ENCODE data around the gene HERPUD2.

Gene HERPUD2, protein sequence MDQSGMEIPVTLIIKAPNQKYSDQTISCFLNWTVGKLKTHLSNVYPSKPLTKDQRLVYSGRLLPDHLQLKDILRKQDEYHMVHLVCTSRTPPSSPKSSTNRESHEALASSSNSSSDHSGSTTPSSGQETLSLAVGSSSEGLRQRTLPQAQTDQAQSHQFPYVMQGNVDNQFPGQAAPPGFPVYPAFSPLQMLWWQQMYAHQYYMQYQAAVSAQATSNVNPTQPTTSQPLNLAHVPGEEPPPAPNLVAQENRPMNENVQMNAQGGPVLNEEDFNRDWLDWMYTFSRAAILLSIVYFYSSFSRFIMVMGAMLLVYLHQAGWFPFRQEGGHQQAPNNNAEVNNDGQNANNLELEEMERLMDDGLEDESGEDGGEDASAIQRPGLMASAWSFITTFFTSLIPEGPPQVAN

DNA sequence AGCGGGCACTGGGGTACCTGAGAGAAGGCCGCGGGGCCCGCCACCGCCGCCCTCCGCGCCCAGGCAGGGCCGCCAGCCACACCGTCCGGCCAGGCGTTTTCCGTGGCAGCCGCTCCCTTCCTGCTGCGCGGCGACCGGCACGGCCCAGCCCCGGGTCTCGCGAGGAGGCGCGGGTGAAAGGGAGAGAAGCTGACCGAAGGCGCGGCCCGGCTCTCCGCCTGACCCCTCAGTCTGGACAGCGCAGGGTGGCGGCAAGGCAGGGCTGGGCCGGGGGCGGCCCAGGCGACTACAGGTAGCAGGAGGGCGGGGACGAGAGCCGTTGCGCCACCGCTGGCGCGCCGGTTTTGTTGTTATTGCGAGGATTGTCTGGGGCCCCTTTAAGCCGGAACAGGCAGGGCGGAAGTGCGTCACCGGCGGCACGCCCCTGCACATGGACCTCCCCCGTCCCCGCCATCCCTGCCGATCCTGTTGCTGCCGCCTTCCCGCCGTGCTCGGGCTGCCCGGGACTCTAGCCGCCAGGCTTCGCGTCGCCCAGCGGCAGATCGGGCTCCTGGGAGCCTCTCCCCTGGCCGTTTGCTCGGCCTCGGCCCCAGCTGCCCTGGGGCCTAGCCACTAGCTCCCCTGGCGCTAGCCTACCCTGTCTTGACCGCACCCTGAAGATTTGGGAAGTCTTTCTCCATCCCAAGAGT is at the start of gene HERPUD2:
TSS of gene HERPUD2 (minus strand) at position 352 of the 689 bp plus-strand sequence. CDS start 805 bp downstream, outside the sequence.
- DNase-seq, result peak; percentile 84 to 88

DNA sequence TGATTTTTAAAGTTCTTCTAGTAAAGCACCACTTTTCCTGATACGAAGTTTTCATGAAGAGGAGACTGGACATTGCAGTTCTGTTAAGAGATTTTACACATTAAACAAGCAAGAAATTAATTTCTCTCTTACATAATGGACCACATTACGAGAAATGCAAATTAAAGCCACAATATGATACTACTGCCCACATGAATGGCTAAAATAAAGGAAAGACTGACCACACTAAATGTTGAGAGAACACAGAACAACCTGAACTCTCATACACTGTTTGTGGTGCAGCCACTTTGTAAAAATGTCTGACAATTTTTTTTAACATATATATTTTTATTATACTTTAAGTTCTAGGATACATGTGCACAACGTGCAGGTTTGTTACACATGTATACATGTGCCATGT is 44.0 kb upstream of the HERPUD2 start:
- no peak for DNase-seq

DNA sequence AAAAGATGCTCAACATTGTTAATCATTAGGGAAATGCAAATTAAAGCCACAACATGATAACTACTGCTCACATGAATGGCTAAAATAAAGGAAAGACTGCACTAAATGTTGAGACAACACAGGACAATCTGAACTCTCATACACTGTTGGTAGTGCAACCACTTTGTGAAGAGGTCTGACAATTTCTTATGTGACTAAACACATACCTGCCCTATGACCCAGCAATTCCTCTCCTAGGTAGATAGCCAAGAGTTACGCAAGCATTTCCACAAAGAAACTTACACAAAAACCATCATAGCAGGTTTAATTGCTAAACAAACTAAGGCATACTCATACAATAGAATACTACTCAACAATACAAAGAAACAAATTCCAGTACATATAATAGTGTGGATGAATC is 41.8 kb upstream of the HERPUD2 start:
- DNase-seq, result no peak

DNA sequence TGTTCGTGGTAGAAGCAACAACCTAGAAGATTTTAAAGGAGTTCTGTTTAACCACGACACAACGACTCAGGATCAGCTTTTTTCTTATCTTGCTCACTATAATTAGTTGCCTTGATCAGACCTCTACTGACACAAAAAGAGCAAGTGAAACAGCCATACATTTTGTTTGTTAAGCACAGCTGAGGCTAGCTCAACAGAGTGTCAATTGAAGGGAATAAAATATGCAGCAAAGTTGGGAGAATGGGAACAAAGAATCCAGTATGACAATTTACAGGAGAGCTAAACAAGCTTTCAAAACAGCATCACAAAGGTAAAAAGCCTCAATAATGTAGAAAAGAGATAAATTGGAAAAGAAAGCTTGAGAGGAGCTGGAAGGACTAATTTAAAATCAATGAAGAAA is 40.5 kb upstream of the HERPUD2 start:
- DNase-seq, result no peak

DNA sequence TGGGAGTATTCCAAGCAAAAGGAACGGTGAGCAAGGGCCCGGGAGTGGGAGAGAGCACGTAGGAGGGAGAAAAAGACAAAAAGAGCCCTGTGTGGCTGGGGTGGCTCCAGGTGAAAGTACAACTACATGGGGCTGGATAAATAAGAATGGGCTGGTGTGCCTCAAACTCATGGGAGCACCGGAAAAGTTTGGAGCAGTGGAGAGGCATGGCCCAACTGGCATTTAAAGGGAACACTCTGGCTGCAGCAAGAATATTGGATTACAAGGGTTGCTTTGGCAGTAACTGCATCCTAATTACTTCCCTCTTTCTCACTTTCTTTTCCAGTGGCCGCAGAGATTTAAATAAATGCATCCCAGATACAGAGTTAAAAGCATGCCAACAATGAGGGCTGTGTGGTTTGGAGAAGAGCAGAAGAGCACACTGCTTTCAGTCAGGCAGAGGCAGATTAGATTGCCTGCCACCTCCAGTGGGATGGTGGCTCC is 39.1 kb upstream of the HERPUD2 start:
- no peak for DNase-seq

DNA sequence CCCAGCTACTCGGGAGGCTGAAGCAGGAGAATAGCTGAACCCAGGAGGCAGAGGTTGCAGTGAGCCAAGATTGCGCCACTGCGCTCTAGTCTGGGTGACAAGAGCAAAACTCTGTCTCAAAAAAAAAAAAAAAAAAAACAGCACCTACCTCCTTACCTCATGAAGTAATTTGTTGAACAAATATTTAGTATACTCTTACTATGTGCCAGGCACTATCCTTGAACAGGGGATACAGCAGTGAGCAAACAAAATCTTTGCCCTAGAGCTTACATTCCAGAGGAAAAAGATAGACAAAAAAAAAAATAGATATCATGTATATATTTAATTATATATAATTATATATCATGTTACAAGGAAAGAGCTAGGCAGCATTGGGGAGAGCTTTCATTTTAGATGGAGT is 36.4 kb upstream of the HERPUD2 start:
- DNase-seq, result no peak

DNA sequence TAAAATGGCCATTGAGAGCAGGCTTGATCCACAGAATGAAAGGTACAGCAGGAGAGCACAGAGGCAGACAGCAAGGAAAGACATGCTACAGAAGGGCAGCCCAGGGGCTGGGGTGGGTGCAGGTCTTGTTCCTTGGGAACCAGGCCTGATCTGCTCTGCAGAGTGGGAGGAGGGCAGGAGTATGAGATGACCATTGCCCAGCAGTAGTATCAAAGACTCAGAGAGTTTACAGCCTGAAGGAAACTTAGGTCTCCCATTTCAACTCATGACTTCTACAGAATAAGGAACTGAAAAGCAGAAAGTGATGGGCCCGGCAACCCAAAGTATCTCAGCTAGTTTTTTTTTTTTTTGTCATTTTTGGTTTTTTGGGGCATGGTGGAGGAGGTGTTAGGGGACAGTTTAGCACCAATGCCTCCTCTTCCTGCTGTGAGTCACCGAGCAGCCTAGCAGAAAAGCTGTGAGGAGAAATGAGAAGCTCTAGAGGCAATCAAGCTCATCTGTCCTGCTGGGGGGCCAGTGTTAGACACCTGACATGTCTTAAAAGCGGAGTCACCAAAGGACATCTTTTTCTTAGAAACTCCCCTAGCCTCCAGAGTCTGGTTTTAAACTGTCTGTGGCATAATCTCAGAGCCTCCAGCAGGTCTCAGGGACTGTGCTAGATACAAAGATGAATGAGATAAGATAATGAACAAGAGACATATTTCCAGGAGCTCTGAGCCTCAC is 34.3 kb upstream of the HERPUD2 start:
- DNase-seq, result peak; percentile 40 to 52

DNA sequence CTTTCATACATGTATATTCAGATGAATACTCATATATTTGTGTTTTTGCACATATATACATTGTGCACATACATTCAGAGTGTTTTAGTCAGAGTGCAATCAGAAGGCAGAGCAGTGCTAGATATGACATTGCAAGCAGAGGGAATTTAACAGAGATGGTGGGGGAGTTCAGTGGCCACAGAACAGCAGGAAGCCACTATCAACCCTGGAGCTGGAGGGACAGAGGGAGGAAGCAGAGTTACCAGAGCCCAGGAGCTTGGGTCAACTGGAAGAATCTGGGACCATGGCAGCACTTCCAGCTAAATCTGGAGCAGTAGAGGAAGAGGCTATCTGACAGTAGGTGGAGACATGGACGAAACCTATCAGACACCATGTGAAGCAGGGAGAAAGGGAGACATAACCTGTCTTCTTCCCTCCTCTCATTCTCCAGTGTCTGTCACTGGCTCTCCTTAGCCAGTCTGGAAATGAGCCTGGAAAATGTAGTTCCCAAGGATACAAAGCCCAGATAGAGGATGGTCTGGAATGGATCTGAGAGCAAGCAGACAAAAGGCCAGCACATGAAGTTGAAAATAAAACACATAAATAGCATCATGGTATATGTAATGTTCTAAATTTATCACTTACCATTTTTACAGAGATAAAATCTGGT is 33.6 kb upstream of the HERPUD2 start:
- no peak for DNase-seq

DNA sequence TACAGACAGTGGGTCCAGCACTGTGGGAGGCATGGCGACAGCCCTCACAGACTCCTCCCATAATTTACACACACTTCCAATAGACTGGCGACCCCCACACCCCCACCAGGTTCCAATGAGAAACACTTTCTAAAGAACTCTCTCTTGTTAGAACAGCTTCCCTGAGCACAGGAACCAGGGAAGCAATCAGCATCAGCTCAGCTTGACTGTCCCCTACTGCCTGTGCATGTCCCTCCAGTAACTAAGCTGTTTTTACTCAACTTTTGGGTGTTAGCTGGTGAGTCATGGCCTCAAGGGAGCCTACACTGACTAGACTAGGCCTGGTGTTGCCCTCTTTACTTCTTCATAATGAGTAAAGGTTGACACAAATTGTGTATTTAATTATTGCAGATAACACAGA is 32.6 kb upstream of the HERPUD2 start:
- peak; percentile 56 to 79 for DNase-seq

DNA sequence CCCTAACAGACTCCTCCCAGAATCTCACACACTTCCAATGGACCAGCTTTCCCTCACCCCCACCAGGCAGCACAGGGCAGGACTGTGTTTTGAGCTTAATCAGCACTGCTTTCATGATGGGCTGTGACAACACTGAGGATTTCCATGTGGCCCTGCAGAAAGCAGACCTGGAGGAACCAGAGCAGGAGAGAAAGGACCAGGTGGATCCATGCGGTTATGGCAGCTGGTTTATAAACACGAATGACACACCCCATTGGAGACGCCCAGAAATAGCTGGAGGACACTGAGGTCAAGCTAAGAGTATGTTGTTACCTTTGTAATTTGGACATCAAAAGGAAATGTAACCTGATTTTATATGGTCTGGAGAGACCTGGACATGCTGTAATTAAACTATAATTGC is 31.7 kb upstream of the HERPUD2 start:
- DNase-seq, result no peak

DNA sequence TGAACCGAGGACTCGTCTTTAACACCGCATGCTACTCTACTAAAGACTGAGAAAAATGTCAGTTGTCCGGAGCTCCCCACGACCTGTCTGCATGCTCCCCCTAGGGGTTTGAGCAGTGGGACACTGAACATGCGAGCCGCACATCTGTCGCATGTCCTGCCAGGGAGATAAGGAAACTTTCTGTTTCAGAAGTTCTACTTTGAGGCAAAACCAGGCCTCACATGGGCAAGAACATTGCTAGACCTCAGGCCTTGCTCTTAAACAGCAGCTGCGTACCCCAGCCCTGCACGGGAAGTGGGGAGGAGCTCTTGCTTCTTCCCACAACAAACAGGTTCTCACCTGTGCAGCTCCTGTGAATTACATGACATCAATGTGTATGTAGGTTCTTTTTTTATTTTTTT is 30.3 kb upstream of the HERPUD2 start:
- no peak for DNase-seq

DNA sequence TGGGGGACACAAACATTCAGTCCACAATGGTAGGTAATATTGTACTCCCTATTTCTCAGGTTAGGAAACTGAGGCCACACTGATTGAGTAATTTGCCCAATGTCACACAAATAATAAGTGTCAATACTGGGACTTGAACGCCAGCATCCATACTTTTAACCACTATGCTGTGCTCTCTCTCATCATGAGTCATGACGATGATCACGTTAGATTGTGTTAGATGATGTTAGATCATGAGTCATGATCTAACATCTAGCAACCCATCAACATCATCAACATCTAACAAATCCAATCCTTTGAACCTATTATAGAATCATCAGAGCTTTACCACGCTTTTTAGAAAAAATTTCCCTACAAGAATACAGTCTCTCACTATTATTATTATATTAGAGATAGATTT is 28.1 kb upstream of the HERPUD2 start:
- no peak for DNase-seq

DNA sequence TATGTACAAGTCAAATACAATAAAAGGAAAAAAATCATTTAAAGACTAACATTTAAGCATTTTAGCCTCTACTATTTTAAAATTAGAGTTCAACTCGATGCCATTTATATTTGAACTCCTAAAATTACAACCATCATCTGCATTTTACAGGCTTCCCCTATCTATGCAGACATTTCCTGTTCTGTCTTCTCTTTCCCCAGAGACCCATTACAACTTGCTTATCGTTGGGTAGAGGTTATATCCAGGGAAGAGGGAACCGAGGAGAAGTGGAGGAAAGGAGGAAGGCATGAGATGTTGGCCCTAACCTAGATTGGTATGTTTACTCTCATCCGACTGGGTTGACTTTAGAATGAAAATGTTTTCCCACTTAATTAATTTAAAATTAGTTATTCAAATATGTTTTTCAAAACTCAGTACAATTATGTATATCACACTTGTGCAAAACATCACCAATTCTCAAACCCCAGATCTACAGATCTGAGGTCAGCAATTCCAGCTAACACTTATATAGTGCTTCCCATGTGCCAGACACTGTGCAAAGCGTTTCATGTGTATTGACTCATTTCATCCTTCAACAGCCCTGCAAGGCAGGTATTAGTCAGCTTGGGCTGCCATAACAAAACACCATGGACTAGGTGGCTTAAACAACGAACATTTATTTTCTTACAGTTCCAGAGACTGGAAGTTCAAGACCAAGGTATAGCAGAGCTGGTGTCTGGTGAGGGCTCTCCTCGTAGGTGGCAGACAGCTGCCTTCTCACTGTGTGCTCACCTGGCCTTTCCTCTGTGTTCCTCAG is 27.3 kb upstream of the HERPUD2 start:
- no peak for DNase-seq

DNA sequence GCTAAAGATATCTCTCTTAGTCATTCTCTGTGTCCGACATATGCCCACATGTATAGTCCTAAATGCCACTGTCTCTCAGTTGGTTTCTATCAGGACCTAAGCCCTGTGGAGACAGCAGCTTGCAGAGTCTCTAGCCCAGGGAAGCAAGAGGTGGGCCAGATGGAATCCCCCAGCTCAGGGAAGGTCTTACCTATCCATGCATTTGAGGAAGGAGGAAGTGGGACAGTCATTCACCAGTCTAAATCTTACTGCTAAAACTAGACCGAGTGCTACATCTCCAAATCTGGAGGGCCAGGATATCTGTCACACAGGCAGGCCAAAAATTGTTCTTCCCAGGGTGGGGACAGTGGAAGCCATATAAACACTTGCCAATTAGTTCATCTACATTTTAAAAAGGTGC is 26.4 kb upstream of the HERPUD2 start:
- DNase-seq, result no peak

DNA sequence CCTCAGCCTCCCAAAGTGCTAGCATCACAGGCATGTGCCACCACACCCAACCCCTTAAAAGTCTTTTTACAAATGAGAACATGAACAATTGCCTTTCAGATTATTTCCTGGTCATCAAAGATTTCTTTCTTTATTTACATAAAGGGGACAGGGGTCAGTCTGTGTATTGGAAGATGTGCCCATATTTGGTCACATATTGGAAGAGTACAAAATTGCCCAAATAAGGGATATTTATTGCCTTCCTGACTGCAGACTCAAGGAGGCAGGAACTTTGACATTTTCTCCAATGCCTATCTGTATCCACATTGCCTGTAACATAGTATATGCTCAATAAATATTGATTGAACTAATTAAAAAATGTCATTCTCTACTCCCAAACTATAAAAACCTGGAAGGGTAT is 25.9 kb upstream of the HERPUD2 start:
- no peak for DNase-seq

DNA sequence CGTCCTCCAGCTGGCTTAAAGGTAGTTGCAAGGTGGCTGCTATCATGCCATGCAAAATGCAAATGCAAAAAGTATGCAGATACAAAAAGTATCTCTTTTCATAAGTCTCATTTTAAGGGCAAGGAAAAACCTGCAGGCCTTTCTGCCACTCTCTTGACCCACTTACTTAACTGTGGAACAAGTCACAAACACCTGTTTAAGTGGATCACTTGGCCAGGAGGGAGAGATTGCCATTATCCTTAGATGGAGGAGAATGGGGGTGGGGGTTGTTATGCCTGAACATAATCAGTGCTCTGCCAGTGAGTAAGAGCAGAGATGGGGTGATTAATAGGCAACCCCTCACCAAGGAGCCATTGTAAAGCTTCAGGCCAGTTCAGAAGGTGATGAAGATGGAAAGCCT is 25.1 kb upstream of the HERPUD2 start:
- no peak for DNase-seq

DNA sequence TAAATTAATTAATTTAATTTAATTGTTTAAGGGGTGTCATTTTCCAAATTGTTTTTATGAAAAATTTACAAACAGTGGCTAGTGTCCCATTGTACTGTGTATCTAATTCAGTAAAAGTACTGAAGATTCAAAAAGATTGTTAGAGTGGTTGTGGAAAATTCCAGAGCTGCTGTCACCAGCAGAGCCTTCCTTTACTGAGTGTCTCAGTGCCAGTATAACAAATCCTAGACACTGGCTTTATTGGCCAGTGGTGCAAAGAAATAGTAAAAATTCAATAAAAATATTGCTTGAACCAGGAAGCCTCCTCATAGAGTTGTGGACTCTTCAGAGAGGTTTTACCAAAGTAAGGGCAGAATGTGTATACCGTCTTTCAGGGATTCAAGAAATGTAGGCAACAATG is 23.1 kb upstream of the HERPUD2 start:
- no peak for DNase-seq

DNA sequence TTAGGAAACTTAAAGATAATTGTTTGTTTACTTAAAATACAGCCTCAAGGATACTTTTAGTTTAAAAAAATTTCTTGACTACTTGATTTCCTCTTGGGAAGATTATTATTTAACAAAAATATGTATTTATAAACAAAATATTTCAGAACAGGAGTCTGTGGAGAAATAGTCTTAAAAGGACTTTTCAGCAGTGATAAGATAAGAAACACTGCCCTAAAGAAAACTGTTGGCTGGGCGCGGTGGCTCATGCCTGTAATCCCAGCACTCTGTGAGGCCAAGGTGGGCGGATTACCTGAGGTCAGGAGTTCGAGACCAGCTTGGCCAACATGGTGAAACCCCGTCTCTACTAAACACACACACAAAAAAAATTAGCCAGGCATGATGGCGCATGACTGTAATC is 22.6 kb upstream of the HERPUD2 start:
- no peak for DNase-seq

DNA sequence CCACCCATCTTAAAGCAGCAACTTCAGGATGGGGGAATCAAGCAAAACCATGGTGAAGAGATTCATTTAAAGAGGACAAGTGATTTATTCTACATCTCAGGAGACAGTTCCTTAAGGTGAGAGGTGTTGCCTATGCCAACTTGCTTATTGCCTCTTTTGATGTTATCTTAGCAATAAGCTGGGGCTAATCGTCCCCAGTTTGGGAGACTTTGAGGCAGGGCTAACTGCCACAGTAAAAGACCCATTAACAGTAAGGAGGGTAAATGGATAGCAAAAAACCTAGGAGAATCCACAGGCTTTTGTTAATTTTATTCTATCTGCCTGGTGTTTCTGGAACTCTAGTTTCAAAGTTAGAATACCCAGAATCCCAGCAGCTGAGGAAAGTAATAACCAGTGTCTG is 22.1 kb upstream of the HERPUD2 start:
- DNase-seq, result no peak

DNA sequence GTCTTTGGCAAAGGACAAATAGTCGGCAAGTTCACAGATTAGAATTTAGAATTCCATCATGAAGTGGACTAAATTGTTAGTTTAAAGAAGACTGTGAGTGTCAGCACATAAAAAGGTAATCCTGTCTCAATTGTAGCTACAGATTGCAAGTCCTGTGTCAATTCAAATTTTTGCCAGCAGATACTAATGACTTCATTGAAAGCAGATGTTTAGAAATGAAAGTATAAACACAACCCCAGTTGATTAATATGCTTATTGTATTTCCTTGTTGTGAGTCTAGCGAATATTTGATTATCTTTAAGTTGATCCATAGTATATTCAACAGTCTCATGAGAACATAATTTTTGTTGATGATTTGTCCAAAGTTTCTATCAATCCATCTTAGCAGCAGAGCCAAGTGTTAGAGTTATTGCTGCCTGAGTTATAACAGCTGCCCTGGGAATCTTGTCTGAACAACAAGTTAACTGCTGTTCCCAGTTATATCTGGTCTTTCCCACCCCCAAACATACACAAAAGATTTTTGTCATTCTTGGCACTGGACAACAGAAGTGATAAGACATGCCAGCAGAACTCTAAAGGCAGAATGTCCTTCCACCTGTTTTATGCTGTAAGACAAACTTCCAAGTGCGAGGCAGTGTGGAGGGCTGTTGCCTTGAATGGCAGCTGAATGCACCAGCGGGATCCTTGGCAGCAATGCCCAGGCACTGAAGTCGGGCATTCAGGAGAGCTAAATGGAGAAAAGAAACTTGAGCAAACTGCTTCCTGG is 21.3 kb upstream of the HERPUD2 start:
- DNase-seq, result no peak

DNA sequence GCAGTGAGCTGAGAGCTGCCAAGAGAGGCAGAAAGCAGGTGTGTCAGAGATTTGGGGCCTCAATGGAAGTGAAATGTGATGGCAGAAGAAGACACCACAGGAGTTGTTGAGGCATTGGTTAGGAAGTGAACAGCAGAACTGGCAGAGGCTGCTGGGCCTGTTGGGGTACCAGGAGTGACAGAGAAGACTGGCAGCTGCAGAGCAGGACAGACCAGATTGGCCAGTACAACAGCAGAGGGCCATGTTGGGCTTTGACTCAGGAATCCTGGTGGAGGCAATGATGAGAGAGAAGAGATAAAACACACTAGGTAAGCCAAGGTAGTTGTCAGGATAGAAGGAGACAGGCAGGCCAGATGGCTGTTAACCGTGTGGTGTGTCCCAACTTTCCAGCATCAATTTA is 19.9 kb upstream of the HERPUD2 start:
- no peak for DNase-seq

DNA sequence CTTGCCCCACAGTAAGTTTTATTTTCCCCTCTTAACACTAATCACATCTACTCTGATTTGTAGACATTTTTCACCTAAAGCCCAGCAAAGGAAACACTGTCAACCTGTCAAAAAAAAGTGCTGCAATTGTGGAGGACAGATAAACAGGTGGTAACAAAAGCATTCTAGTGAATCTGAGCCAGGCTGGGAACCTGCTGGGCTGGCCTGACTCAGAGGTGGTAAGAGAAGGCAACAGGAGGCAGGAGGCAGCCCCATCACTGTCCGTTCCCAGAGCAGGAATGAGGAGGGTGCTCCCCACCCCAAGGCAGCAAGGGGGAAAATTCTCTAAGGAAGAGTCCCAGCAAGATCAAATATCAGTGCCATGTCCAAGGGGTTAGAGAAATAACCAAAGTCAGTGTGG is 19.5 kb upstream of the HERPUD2 start:
- DNase-seq, result no peak

Data from inflammatory macrophage treated with lipopolysaccharide for 1 hour (primary cell).